ENCODE measurements around the gene MRPL47.

MRPL47 gene

GRCh38 chr3:179599531-179599930, 4.9 kb downstream of the MRPL47 start:
- H3K4me3 ChIP-seq (ENCODE audit: low read depth in 1 of 5, low read length in 5 of 5): no peak overlapping the region
- no peak overlapping the region for H3K9ac ChIP-seq (ENCODE audit: low read length in 5 of 5)
- no peak overlapping the region for H3K27ac ChIP-seq (ENCODE audit: low read depth, low read length)
- H3K9me3 ChIP-seq (ENCODE audit: control insufficient read depth in 5 of 5, low read length in 5 of 5): no peaks in the 10 kb centered on the region
- no peaks in the 10 kb centered on the region for H3K27me3 ChIP-seq (ENCODE audit: control insufficient read depth in 5 of 5, insufficient read depth in 4 of 5, low read length in 5 of 5)
- peaks cover 0 to 19% (median 11%) of the 10 kb centered on the region in 5 donors for H3K4me1 ChIP-seq (ENCODE audit: control insufficient read depth in 5 of 5, insufficient read depth in 5 of 5, low read length in 5 of 5)
- peaks cover 33 to 64% (median 49%) of the 10 kb centered on the region in 5 donors for H3K36me3 ChIP-seq (ENCODE audit: control insufficient read depth in 5 of 5, insufficient read depth in 5 of 5, low read length in 5 of 5)

- H3K36me3 ChIP-seq (ENCODE audit: control insufficient read depth in 5 of 5, insufficient read depth in 5 of 5, low read length in 5 of 5): peaks cover 49 to 81% (median 63%) of the 10 kb centered on the region in 5 donors
- no peak overlapping the region for H3K4me3 ChIP-seq (ENCODE audit: low read depth in 1 of 5, low read length in 5 of 5)
- H3K27ac ChIP-seq (ENCODE audit: low read depth, low read length): no peak overlapping the region
- peaks cover 0 to 15% (median 6%) of the 10 kb centered on the region in 5 donors for H3K4me1 ChIP-seq (ENCODE audit: control insufficient read depth in 5 of 5, insufficient read depth in 5 of 5, low read length in 5 of 5)
- no peaks in the 10 kb centered on the region for H3K27me3 ChIP-seq (ENCODE audit: control insufficient read depth in 5 of 5, insufficient read depth in 4 of 5, low read length in 5 of 5)
- no peak overlapping the region for H3K9ac ChIP-seq (ENCODE audit: low read length in 5 of 5)
- no peaks in the 10 kb centered on the region for H3K9me3 ChIP-seq (ENCODE audit: control insufficient read depth in 5 of 5, low read length in 5 of 5)
Measured at GRCh38 chr3:179591313-179591712, 13.1 kb downstream of the MRPL47 start.

- H3K27me3 ChIP-seq (ENCODE audit: control insufficient read depth in 5 of 5, insufficient read depth in 4 of 5, low read length in 5 of 5): no peaks in the 10 kb centered on the region
- H3K4me1 ChIP-seq (ENCODE audit: control insufficient read depth in 5 of 5, insufficient read depth in 5 of 5, low read length in 5 of 5): peaks cover 0 to 10% (median 6%) of the 10 kb centered on the region in 5 donors
- no peak overlapping the region for H3K27ac ChIP-seq (ENCODE audit: low read depth, low read length)
- H3K9ac ChIP-seq (ENCODE audit: low read length in 5 of 5): peak overlapping the region in 1 of 5 donors; percentile 39
- no peak overlapping the region for H3K4me3 ChIP-seq (ENCODE audit: low read depth in 1 of 5, low read length in 5 of 5)
- H3K36me3 ChIP-seq (ENCODE audit: control insufficient read depth in 5 of 5, insufficient read depth in 5 of 5, low read length in 5 of 5): peaks cover 52 to 87% (median 61%) of the 10 kb centered on the region in 5 donors
- H3K9me3 ChIP-seq (ENCODE audit: control insufficient read depth in 5 of 5, low read length in 5 of 5): no peaks in the 10 kb centered on the region
Measured at GRCh38 chr3:179590669-179591068, 13.8 kb downstream of the MRPL47 start.

GRCh38 chr3:179589143-179589542, 15.3 kb downstream of the MRPL47 start:
- Histone ChIP-seq H3K27ac (ENCODE audit: low read depth, low read length) (no peak overlapping the region), H3K9me3 (ENCODE audit: control insufficient read depth in 5 of 5, low read length in 5 of 5) (no peaks in the 10 kb centered on the region), H3K27me3 (ENCODE audit: control insufficient read depth in 5 of 5, insufficient read depth in 4 of 5, low read length in 5 of 5) (no peaks in the 10 kb centered on the region), H3K4me1 (ENCODE audit: control insufficient read depth in 5 of 5, insufficient read depth in 5 of 5, low read length in 5 of 5) (peaks cover 0 to 10% (median 6%) of the 10 kb centered on the region in 5 donors), H3K9ac (ENCODE audit: low read length in 5 of 5) (no peak overlapping the region), H3K4me3 (ENCODE audit: low read depth in 1 of 5, low read length in 5 of 5) (no peak overlapping the region), H3K36me3 (ENCODE audit: control insufficient read depth in 5 of 5, insufficient read depth in 5 of 5, low read length in 5 of 5) (peaks cover 55 to 78% (median 61%) of the 10 kb centered on the region in 5 donors)

GRCh38 chr3:179580992-179581391, 23.4 kb downstream of the MRPL47 start:
- H3K36me3 ChIP-seq (ENCODE audit: control insufficient read depth in 5 of 5, insufficient read depth in 5 of 5, low read length in 5 of 5): peaks cover 35 to 60% (median 52%) of the 10 kb centered on the region in 5 donors
- no peak overlapping the region for H3K27ac ChIP-seq (ENCODE audit: low read depth, low read length)
- no peaks in the 10 kb centered on the region for H3K4me1 ChIP-seq (ENCODE audit: control insufficient read depth in 5 of 5, insufficient read depth in 5 of 5, low read length in 5 of 5)
- no peak overlapping the region for H3K4me3 ChIP-seq (ENCODE audit: low read depth in 1 of 5, low read length in 5 of 5)
- no peaks in the 10 kb centered on the region for H3K27me3 ChIP-seq (ENCODE audit: control insufficient read depth in 5 of 5, insufficient read depth in 4 of 5, low read length in 5 of 5)
- no peak overlapping the region for H3K9ac ChIP-seq (ENCODE audit: low read length in 5 of 5)
- no peaks in the 10 kb centered on the region for H3K9me3 ChIP-seq (ENCODE audit: control insufficient read depth in 5 of 5, low read length in 5 of 5)

GRCh38 chr3:179565496-179565895, 38.9 kb downstream of the MRPL47 start:
- H3K27ac ChIP-seq (ENCODE audit: low read depth, low read length): no peak overlapping the region
- H3K4me1 ChIP-seq (ENCODE audit: control insufficient read depth in 5 of 5, insufficient read depth in 5 of 5, low read length in 5 of 5): peaks cover 0 to 13% (median 8%) of the 10 kb centered on the region in 5 donors
- no peak overlapping the region for H3K9ac ChIP-seq (ENCODE audit: low read length in 5 of 5)
- no peaks in the 10 kb centered on the region for H3K9me3 ChIP-seq (ENCODE audit: control insufficient read depth in 5 of 5, low read length in 5 of 5)
- H3K36me3 ChIP-seq (ENCODE audit: control insufficient read depth in 5 of 5, insufficient read depth in 5 of 5, low read length in 5 of 5): peaks cover 5 to 9% (median 7%) of the 10 kb centered on the region in 5 donors
- no peaks in the 10 kb centered on the region for H3K27me3 ChIP-seq (ENCODE audit: control insufficient read depth in 5 of 5, insufficient read depth in 4 of 5, low read length in 5 of 5)
- H3K4me3 ChIP-seq (ENCODE audit: low read depth in 1 of 5, low read length in 5 of 5): no peak overlapping the region

GRCh38 chr3:179563271-179563783, 41.1 kb downstream of the MRPL47 start:
- Histone ChIP-seq H3K27me3 (ENCODE audit: control insufficient read depth in 5 of 5, insufficient read depth in 4 of 5, low read length in 5 of 5) (no peaks in the 10 kb centered on the region), H3K27ac (ENCODE audit: low read depth, low read length) (peak overlapping the region; percentile 60), H3K4me1 (ENCODE audit: control insufficient read depth in 5 of 5, insufficient read depth in 5 of 5, low read length in 5 of 5) (peaks cover 0 to 13% (median 8%) of the 10 kb centered on the region in 5 donors), H3K9ac (ENCODE audit: low read length in 5 of 5) (peak overlapping the region in 4 of 5 donors; percentile 76 to 83 (median 82)), H3K9me3 (ENCODE audit: control insufficient read depth in 5 of 5, low read length in 5 of 5) (no peaks in the 10 kb centered on the region), H3K36me3 (ENCODE audit: control insufficient read depth in 5 of 5, insufficient read depth in 5 of 5, low read length in 5 of 5) (no peaks in the 10 kb centered on the region), H3K4me3 (ENCODE audit: low read depth in 1 of 5, low read length in 5 of 5) (peak overlapping the region; percentile 75 to 99 (median 96))

- H3K9me3 ChIP-seq (ENCODE audit: control insufficient read depth in 5 of 5, low read length in 5 of 5): no peaks in the 10 kb centered on the region
- peak within 1 kb of the TSS; percentile 60 for H3K27ac ChIP-seq (ENCODE audit: low read depth, low read length)
- H3K9ac ChIP-seq (ENCODE audit: low read length in 5 of 5): peak within 1 kb of the TSS; percentile 26 to 84 (median 82)
- no peaks in the 10 kb centered on the region for H3K27me3 ChIP-seq (ENCODE audit: control insufficient read depth in 5 of 5, insufficient read depth in 4 of 5, low read length in 5 of 5)
- H3K4me3 ChIP-seq (ENCODE audit: low read depth in 1 of 5, low read length in 5 of 5): peak within 1 kb of the TSS; percentile 75 to 99 (median 96)
- no peaks in the 10 kb centered on the region for H3K36me3 ChIP-seq (ENCODE audit: control insufficient read depth in 5 of 5, insufficient read depth in 5 of 5, low read length in 5 of 5)
- peaks cover 0 to 13% (median 8%) of the 10 kb centered on the region in 5 donors for H3K4me1 ChIP-seq (ENCODE audit: control insufficient read depth in 5 of 5, insufficient read depth in 5 of 5, low read length in 5 of 5)
Measured at GRCh38 chr3:179562591-179563270, 41.7 kb downstream of the MRPL47 start, which contains the start of gene ACTL6A. TSS of gene ACTL6A (plus strand) at chr3:179562926. CDS start at chr3:179563093, 167 bp downstream.

- Histone ChIP-seq H3K4me3 (ENCODE audit: low read depth in 1 of 5, low read length in 5 of 5) (no peak overlapping the region), H3K9me3 (ENCODE audit: control insufficient read depth in 5 of 5, low read length in 5 of 5) (no peaks in the 10 kb centered on the region), H3K27ac (ENCODE audit: low read depth, low read length) (no peak overlapping the region), H3K27me3 (ENCODE audit: control insufficient read depth in 5 of 5, insufficient read depth in 4 of 5, low read length in 5 of 5) (no peaks in the 10 kb centered on the region), H3K4me1 (ENCODE audit: control insufficient read depth in 5 of 5, insufficient read depth in 5 of 5, low read length in 5 of 5) (peaks cover 0 to 13% (median 8%) of the 10 kb centered on the region in 5 donors), H3K9ac (ENCODE audit: low read length in 5 of 5) (no peak overlapping the region), H3K36me3 (ENCODE audit: control insufficient read depth in 5 of 5, insufficient read depth in 5 of 5, low read length in 5 of 5) (no peaks in the 10 kb centered on the region)
Measured at GRCh38 chr3:179560791-179561190, 43.6 kb downstream of the MRPL47 start.

- Histone ChIP-seq H3K27me3 (ENCODE audit: control insufficient read depth in 5 of 5, insufficient read depth in 4 of 5, low read length in 5 of 5) (no peaks in the 10 kb centered on the region), H3K27ac (ENCODE audit: low read depth, low read length) (no peak overlapping the region), H3K9me3 (ENCODE audit: control insufficient read depth in 5 of 5, low read length in 5 of 5) (no peaks in the 10 kb centered on the region), H3K36me3 (ENCODE audit: control insufficient read depth in 5 of 5, insufficient read depth in 5 of 5, low read length in 5 of 5) (no peaks in the 10 kb centered on the region), H3K9ac (ENCODE audit: low read length in 5 of 5) (no peak overlapping the region), H3K4me3 (ENCODE audit: low read depth in 1 of 5, low read length in 5 of 5) (no peak overlapping the region), H3K4me1 (ENCODE audit: control insufficient read depth in 5 of 5, insufficient read depth in 5 of 5, low read length in 5 of 5) (peaks cover 0 to 8% (median 5%) of the 10 kb centered on the region in 5 donors)
Measured at GRCh38 chr3:179558742-179559364, 45.6 kb downstream of the MRPL47 start.

All from subcutaneous abdominal adipose tissue (tissue), 5 donors.